PC-3 (cell line): ENCODE results near the gene DNM2. TPM values are rescaled to one million over a fixed set of nuclear protein-coding genes. Genes with fewer than 3 reads are reported as not detected.

Experiments
- ATAC-seq: fragments of 200-7000 bp; cut with Tn5 transposase; 2 replicates; pipeline ENCODE4 v1.9.1; 2020; ENCODE audit warnings: mild to moderate bottlenecking, moderate library complexity
- BruUV-seq: library from RNA; stranded (reverse); fragments of 400-500 nt; replicated peaks from 2 replicates; lab custom pipeline; 2021; lab: Mats Ljungman, UMichigan
- CTCF ChIA-PET: fragments of 300-600 bp; sonication (Branson Sonifier 250); formaldehyde crosslinking; loops from one replicate; lab custom pipeline; 2022; ENCODE audit warnings: antibody characterized with exemption; lab: Charles Lee
- POLR2A ChIA-PET: fragments of 300-600 bp; sonication (Branson Sonifier 250); formaldehyde crosslinking; loops from one replicate; lab custom pipeline; 2022; ENCODE audit warnings: antibody characterized with exemption; ENCODE audit not compliant: unreplicated experiment; lab: Charles Lee
- DNase-seq: peaks from one replicate; pipeline ENCODE4 v3.0.0-alpha.2; 2015
- H2AFZ ChIP-seq: fragments of 300-600 bp; sonication (generic); 2 replicates; pipeline ENCODE4 v1.6.0; 2016; ENCODE audit warnings: antibody characterized with exemption, low read length
- H3F3A ChIP-seq: fragments of 300-600 bp; sonication (generic); one replicate; pipeline ENCODE4 v1.6.0; 2017; ENCODE audit warnings: antibody characterized with exemption, low read length, control low read depth, mild to moderate bottlenecking; ENCODE audit not compliant: unreplicated experiment
- H3K27ac ChIP-seq: fragments of 300-600 bp; sonication (generic); 2 replicates; pipeline ENCODE4 v1.5.1; 2016; ENCODE audit warnings: mild to moderate bottlenecking, low read length
- H3K27me3 ChIP-seq: fragments of 300-600 bp; sonication (generic); 2 replicates; pipeline ENCODE4 v1.6.1; 2016; ENCODE audit warnings: low read length, mixed read lengths
- H3K36me3 ChIP-seq: fragments of 300-600 bp; sonication (generic); 2 replicates; pipeline ENCODE4 v1.6.1; 2016; ENCODE audit warnings: low read depth, mixed run types, low read length, mixed read lengths
- H3K4me1 ChIP-seq: fragments of 300-600 bp; sonication (generic); 2 replicates; pipeline ENCODE4 v1.5.1; 2016; ENCODE audit warnings: low read length; ENCODE audit not compliant: insufficient read depth
- H3K4me2 ChIP-seq: fragments of 300-600 bp; sonication (generic); 2 replicates; pipeline ENCODE4 v1.6.0; 2016; ENCODE audit warnings: low read length
- H3K4me3 ChIP-seq: fragments of 300-600 bp; sonication (generic); 2 replicates; pipeline ENCODE4 v1.5.1; 2016; ENCODE audit warnings: mild to moderate bottlenecking, low read length, mixed read lengths
- H3K79me2 ChIP-seq: fragments of 300-600 bp; sonication (generic); 2 replicates; pipeline ENCODE4 v1.6.1; 2017; ENCODE audit warnings: low read length, mixed read lengths
- H3K9ac ChIP-seq: fragments of 300-600 bp; sonication (generic); 2 replicates; pipeline ENCODE4 v1.6.0; 2016; ENCODE audit warnings: mild to moderate bottlenecking, low read length
- H3K9me2 ChIP-seq: fragments of 300-600 bp; sonication (generic); replicated peaks from 2 replicates; pipeline ENCODE4 v1.6.1; 2016; ENCODE audit warnings: mixed run types, low read length, mixed read lengths
- H3K9me3 ChIP-seq: fragments of 300-600 bp; sonication (generic); 2 replicates; pipeline ENCODE4 v1.6.1; 2016; ENCODE audit warnings: low read length, mixed read lengths
- H4K20me1 ChIP-seq: fragments of 300-600 bp; sonication (generic); 2 replicates; pipeline ENCODE4 v1.6.1; 2016; ENCODE audit warnings: low read length, mixed read lengths
- EZH2 ChIP-seq: fragments of 300-600 bp; sonication (generic); IDR thresholded peaks from one replicate; pipeline ENCODE4 v1.6.1; 2017; ENCODE audit warnings: antibody characterized with exemption, mild to moderate bottlenecking, low read length; ENCODE audit not compliant: unreplicated experiment
- EZH2phosphoT487 ChIP-seq: fragments of 300-600 bp; sonication (generic); IDR thresholded peaks from 2 replicates; pipeline ENCODE4 v1.6.1; 2018; ENCODE audit warnings: mild to moderate bottlenecking, antibody characterized with exemption, low read length, borderline replicate concordance
- intact Hi-C: fragments of 100-400 bp; cut with micrococcal nuclease; formaldehyde crosslinking; loops from 2 replicates; pipeline ENCODE4 v1.9.0; 2023
- total RNA-seq: library from RNA; depleted of rRNA; stranded (reverse); fragments of >200 nt; gene quantifications from 2 replicates; pipeline ENCODE4 v1.2.3, GENCODE V29; 2014
- TF ChIP-seq, protein P1 (sequence below): fragments of 300-600 bp; sonication (generic); conservative IDR thresholded peaks from 2 replicates; pipeline ENCODE4 v1.5.1; 2017; ENCODE audit warnings: antibody characterized with exemption, low read depth, mild to moderate bottlenecking, low read length

Gene DNM2
- total RNA-seq, 1 experiment from 2014 or later, result 150 TPM

- no TSS peak for BruUV-seq
- Histone ChIP-seq H3K9me2 (no peaks in the 10 kb centered on the region), H4K20me1 (peaks cover 53% of the 10 kb centered on the region), H3K79me2 (peaks cover 38% of the 10 kb centered on the region), H3K4me1 (no peaks in the 10 kb centered on the region), H3K27ac (no peak overlapping the region), H3K9ac (no peak overlapping the region), H2AFZ (no peak overlapping the region), H3F3A (peaks cover 3% of the 10 kb centered on the region), H3K27me3 (no peaks in the 10 kb centered on the region), H3K4me2 (no peak overlapping the region), H3K4me3 (no peak overlapping the region), H3K36me3 (peaks cover 93% of the 10 kb centered on the region), H3K9me3 (no peaks in the 10 kb centered on the region)
- TF ChIP-seq EZH2phosphoT487 (no peak), EZH2 (no peak)
- TF ChIP-seq, protein P1, sequence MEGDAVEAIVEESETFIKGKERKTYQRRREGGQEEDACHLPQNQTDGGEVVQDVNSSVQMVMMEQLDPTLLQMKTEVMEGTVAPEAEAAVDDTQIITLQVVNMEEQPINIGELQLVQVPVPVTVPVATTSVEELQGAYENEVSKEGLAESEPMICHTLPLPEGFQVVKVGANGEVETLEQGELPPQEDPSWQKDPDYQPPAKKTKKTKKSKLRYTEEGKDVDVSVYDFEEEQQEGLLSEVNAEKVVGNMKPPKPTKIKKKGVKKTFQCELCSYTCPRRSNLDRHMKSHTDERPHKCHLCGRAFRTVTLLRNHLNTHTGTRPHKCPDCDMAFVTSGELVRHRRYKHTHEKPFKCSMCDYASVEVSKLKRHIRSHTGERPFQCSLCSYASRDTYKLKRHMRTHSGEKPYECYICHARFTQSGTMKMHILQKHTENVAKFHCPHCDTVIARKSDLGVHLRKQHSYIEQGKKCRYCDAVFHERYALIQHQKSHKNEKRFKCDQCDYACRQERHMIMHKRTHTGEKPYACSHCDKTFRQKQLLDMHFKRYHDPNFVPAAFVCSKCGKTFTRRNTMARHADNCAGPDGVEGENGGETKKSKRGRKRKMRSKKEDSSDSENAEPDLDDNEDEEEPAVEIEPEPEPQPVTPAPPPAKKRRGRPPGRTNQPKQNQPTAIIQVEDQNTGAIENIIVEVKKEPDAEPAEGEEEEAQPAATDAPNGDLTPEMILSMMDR, result no peak
- ChIA-PET POLR2A (no interaction called here), CTCF (no interaction called here)
- DNase-seq (no peak), ATAC-seq (no peak)
- intact Hi-C loops, result no loop called here
Observed at GRCh38 chr19:10680545-10681135, 37.2 kb upstream of the DNM2 start.

GRCh38 chr19:10681658-10682057 is 36.2 kb upstream of the DNM2 start:
- ATAC-seq, result no peak
- DNase-seq, result no peak
- no peak overlapping the region for H3K4me2 ChIP-seq
- H3K9me3 ChIP-seq, result no peaks in the 10 kb centered on the region
- peaks cover 53% of the 10 kb centered on the region for H4K20me1 ChIP-seq
- no peak overlapping the region for H3K27ac ChIP-seq
- ChIA-PET POLR2A (no interaction called here), CTCF (interaction anchor here (0.6 kb wide), 1 partner anchor 9 kb away, joined by 4 read pairs; no protein-coding TSS in a partner anchor)
- TF ChIP-seq EZH2phosphoT487 (no peak), EZH2 (no peak)
- TF ChIP-seq, protein P1, result no peak
- H3K36me3 ChIP-seq, result peaks cover 97% of the 10 kb centered on the region
- no peak overlapping the region for H2AFZ ChIP-seq
- H3K4me3 ChIP-seq, result no peak overlapping the region
- BruUV-seq, result no TSS peak
- H3K27me3 ChIP-seq, result no peaks in the 10 kb centered on the region
- H3F3A ChIP-seq, result peaks cover 3% of the 10 kb centered on the region
- H3K9me2 ChIP-seq, result no peaks in the 10 kb centered on the region
- intact Hi-C loops, result no loop called here
- peaks cover 34% of the 10 kb centered on the region for H3K79me2 ChIP-seq
- H3K9ac ChIP-seq, result no peak overlapping the region
- H3K4me1 ChIP-seq, result no peaks in the 10 kb centered on the region

GRCh38 chr19:10682397-10683063 is 35.3 kb upstream of the DNM2 start:
- Histone ChIP-seq H3K27me3 (no peaks in the 10 kb centered on the region), H3K9ac (no peak overlapping the region), H3K27ac (no peak overlapping the region), H3K4me1 (no peaks in the 10 kb centered on the region), H3K4me2 (no peak overlapping the region), H3K9me2 (no peaks in the 10 kb centered on the region), H3K9me3 (no peaks in the 10 kb centered on the region), H3F3A (no peaks in the 10 kb centered on the region), H4K20me1 (peaks cover 46% of the 10 kb centered on the region), H3K79me2 (peaks cover 25% of the 10 kb centered on the region), H2AFZ (no peak overlapping the region), H3K36me3 (peaks cover 96% of the 10 kb centered on the region), H3K4me3 (no peak overlapping the region)
- BruUV-seq, result no TSS peak
- intact Hi-C loops, result no loop called here
- ATAC-seq (no peak), DNase-seq (no peak)
- ChIA-PET POLR2A (no interaction called here), CTCF (no interaction called here)
- TF ChIP-seq, protein P1, result no peak
- no peak for TF ChIP-seq EZH2phosphoT487
- no peak for TF ChIP-seq EZH2
